HG03469 (cell line): ENCODE results near the gene TAF4.
"Not testable (repeated sequence)": the region's sequence is repeated elsewhere in the genome, so short reads cannot be mapped to it uniquely, and the experiment has no call there.

Experiments used
- ATAC-seq: cut with Tn5 transposase; IDR thresholded peaks from one replicate; pipeline ENCODE4 v1.9.1; 2021; ENCODE audit warnings: mild to moderate bottlenecking, moderate library complexity, moderate number of reproducible peaks; ENCODE audit not compliant: unreplicated experiment

TAF4 gene

DNA sequence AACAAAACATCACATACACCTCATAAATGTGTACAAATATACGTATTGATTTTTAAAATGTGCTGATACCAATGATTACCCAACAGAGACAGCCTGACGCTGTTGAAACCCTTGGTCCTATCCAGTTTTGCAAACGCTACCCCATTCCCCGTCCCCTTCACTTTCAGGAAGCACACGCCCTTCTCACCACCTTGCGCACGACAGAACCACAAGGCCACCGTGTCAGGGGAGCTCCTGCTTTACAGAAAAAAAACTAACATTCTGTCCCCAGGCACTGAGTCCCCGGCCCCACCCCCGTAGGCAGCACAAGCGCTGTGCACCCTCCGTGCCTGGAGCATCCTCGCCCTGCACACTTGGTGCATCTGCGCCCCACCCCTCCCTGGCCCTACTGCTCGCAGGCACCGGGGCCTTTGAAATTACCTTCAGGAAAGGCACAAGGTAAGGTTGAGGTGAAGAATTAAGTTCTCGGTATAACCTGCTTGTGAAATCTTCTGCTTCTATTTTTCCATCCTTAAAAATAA, 58.5 kb downstream of the TAF4 start:
- no peak for ATAC-seq

DNA sequence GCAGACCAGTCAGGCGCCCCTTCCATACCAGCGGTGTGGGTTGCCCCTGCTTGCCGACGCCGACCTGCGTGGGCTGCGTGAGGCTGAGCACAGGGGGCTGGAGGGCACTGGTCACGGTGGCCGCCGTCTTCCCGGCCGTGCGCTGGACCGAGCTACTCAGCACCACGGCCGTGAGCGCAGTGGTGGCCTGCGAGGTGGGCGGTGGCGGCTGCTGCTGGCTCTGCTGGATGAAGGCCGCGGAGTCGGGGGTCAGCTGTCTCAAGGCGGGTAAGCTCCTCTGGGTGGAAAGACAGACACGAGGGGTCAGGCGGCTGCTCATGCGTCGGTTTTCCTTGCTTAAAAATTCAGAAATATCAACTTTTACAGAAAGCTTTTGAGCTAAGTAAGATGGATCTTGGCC, 59.2 kb downstream of the TAF4 start:
- ATAC-seq, result no peak

DNA sequence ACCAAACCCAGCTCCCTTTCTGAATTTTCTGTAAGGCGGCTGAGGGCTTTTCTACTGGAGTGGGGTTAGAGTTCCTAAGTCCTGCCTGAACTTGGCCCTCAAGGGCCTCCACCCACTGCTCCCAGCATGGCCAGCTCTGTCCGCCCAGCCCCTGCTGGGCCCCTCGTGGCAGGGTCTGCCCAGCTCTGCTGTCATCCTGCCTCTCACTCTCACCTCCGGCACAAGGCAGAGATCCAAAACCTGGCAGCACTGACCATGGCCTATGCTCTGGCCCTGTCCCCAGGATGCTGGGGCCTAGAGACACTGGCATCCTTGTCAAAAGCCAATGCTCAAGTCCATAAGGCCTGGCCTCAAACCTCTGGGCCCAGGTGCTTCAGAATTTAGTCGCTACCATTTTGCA, 61.1 kb downstream of the TAF4 start:
- ATAC-seq, result no peak

DNA sequence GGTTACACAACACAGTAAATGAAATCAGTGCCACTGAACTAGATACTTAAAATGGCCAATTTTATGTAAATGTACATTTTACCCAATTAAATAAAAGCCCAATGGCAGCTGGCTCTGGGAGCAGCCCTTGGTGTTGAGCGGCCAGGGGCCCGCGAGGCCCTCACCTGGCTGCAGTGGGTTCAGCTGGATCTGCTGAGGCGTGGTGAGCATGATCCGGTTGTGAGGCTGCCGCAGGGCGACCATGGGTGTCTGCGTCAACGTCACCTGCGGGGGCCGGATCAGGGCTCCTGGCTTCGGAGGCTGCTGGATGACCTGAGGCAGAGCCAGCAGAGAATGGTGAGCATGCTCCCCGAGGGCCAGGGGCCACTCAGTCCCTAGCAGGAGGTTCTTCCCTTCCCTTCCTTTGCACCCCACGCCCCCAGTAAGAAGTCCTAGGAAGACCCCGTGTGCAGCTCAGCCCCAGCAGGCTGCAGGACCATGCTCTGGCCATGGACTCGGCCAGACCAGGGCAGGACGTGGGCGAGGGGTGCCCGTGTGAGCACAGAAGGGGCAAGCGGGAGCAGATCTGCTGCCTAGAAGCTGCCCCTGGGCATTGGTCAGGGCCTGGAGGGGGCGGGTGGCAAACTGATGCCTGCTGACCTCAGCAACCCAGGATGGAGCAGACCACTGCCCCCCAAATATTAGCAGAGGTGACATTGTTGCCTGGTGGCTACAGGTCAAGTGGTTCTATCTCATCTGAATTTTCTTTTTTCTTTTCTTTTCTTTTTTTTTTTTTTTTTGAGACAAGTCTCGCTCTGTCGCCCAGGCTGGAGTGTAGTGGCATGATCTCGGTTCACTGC, 61.9 kb downstream of the TAF4 start:
- ATAC-seq, result no peak

DNA sequence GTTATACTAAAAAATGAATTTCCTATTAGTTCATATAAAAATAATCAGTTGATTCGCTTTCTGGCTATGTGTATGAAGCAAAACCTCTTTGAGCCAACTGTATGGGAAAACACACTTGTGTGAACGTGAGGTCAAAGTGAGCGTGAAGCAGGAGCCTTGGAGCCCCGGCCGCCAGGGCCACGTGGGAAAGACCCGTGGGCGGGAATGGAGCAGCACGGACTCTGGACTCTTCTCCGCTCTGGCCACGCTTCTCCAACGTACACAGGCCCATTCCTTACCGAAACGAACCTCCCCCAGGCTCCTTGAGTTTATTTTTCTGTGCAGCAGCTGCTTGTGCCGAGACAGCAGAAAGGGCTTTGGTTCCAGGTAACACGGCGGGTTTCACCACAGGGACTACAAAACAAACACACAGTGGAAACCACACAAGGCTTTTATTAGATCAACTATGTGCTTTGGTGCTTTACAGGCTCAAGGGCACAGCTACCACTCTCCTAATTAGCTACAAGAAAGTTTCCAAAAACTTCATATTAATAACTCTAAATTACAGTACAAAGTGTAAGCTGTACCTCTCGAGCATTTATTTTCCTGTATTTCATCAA, 62.7 kb downstream of the TAF4 start:
- ATAC-seq, result no peak

DNA sequence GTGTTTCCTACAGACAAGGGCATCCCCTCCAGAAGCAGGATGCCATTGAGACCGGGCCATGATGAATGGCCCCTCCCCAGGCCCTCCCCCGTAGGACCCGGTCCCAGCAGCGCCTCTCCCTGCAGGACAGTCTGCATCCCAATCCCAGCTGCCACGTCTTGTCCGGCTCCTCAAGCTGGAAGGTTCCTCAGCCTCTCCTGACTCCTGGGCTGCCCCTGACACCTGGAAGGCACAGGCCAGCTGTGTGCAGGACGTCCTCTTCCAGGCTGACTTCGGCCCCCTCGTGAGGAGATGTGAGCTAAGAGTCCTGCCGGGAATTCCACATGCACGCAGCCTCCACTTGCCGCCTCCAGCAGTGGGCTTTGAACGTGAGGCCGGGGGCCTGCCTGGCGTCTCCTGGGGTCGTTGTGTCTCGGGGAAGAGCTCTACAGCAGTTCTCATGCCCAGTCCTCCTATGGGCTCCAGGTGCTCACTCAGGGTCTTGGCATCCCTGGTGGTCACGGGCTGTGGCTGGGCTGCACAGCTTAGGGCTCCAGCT, 64.4 kb downstream of the TAF4 start:
- ATAC-seq, result no peak

DNA sequence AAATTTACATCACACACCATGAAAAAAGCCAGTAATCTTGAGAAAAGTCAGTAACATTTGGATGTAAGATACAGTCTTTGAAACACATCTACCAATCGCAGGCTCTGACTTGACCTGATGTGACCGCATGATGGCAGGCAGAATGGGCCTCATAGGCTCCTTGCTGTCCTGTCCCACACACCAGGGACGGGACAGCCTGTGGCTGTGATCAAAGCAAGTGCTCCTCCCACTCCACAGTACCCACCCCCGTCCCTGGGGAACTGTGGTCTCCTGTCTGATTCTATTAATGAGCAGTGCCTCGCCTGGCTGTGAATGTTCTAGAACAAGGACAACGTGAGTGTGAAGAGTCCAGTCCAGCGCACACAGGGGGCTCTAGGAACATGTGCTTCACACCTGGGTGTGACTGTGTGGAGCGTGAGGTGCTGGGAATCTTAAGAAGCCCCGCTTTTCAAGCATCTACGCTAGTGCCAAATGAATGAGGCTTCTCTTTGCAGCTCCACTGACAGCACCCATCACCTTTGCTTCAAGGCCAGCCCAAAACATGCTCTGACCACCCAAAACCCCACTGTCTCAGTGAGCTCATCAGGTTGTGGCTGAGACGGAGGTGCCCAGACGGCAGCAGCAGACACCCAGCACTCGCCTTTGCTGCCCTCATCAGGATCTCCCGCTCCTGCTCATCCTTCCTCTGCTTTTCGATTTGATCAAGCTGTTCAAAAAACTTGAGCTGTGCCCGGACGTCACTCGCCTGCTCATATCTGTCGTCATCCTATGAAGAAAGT, 67.1 kb downstream of the TAF4 start:
- ATAC-seq, result no peak

DNA sequence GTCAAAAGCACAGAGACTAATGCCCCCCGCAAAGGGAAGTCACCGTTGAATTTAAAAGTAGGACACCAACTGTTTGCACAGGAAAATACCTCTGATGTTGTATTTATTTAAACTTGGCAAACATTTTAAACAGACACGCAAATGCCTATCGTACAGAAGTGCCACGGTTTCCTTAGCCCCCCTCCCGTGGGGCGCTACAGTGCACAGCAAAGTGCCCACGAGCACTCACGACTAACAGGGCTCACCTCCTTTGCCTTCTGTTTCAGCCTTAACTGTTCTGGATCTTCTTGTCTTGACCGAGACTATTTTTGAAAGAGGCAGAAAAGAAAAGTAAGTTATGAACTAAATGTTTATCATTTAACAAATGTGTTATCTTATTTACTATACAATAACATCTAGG, 67.8 kb downstream of the TAF4 start:
- no peak for ATAC-seq

DNA sequence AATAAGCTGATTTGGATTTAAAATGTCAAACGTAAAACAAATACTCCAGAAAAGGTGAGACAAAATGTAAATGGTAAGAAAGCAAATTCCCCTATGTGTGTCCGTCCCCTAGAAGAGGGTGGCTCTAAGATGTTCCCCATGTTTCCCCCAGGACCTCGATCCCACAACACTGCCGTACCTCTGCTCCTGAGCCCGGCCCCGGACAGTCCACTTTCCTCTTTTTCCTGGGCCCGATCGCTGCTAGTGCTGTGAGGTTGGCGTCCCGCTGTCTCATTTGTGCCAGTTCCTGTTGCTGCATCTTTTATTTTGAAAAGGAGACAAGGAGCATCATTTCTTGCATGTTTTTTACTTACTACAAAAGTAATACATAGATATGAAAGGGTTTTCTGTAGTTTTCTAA, 68.3 kb downstream of the TAF4 start:
- ATAC-seq, result no peak

DNA sequence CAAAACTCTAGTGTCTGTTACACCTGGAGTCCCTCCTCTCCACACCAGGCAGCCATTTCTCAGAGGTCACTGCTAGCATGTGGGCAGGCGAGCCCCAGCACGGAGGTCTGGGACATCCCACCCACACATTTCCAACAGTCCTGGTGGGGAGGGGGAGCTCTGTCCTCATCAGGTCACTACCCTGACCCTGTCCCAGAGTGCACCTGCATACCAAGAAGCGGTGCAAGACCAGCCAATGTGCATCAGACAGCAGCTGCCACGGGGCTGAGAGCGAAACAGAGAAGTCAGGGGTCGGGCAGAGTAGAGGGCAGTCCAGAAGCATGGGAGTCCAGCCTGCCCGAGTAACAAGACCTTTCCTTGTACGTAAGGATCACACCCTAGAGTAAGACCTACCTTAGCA, 71.1 kb downstream of the TAF4 start:
- no peak for ATAC-seq

DNA sequence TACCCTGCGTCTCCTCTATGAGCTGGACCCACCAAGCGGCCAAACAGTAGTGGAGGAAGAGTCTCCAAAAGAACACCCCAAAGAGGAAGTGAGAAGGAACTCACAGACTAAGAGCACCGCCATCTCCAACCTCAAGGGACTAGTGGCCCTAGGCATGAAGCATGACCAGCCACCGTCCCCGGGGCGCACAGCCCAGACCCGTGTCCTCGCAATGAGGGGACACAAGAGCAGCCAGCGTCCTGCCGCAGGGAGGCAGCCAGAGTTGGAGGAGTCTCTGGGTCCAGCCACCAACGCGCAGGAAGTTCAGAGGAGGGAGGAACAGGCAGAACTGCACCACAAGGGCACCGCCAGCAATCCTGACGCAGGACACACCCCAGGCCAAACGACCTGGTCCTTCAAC, 72.6 kb downstream of the TAF4 start:
- no peak for ATAC-seq

DNA sequence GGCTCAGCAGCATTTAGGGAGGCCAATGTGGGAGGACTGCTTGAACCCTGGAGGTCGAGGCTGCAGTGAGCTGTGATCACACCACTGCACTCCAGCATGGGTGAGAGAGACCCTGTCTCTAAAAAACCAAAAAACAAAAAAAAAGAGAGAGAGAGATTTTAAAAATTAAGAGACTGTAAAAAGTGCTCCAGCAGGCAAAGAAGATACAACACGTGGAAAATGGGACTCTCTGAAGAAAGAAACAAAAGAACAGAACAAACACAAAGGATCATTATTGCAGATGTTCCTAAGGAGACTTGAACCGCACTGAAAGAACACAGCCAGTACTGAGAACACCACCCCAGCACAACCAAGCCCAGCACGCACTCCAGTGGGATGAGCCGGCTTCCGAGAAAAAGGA, 74.2 kb downstream of the TAF4 start:
- no peak for ATAC-seq

DNA sequence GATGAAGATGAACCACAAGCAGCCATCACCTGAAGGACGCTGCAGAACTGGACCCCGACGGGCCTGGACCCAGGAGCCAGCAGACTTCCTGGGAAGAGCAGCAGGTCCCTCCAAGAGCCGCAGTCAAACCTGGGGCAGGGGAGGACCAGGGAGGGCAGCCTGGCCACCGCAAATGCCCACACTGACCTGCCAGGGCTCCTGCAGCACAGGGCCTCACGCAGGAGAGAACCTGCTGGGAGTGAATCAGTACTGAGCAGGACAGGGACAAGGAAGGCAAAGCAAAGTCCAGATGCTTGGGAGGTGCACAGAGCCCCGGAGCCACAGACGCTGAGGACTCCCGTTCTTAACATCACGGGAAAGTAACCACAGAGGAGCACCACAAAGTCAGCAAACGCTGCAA, 75.2 kb downstream of the TAF4 start:
- no peak for ATAC-seq

DNA sequence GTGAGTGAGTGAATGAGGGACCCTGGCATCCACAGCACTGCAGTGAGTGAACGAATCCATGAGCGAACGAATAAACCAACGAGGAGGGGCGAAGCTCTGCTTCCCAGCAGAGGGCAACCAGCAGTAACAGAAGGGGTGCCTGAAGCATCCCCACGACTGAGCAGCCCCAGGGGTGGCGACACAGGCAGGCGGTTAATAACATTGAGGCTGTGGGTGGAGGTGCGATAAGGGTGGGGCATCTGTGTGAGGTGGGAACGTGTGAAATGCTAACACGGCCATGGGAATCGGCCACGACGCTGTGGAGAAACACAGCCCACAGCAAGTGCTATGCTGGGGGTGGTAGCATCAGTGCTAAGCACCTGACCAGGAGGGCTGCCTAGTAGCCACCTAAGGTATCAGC, 75.9 kb downstream of the TAF4 start:
- ATAC-seq, result no peak

DNA sequence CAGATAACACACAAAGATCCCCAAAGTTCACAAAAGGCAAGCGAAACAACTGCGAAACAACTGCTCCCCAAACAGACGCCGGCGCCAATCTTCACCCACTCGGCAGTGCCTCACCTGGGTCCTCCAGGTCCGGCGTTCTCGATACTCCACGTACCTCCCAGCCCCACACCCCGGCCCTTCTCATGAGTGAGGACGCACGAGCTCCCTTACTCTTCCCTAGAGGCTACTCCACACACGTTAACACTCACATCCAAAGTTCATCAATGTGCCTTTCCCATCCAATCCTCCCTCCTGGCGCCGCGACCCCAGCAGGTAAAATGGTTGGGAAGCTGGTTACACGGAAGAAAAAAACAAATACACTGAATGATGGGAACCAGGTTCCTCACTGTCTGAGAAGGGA, 77.0 kb downstream of the TAF4 start:
- ATAC-seq, result no peak

DNA sequence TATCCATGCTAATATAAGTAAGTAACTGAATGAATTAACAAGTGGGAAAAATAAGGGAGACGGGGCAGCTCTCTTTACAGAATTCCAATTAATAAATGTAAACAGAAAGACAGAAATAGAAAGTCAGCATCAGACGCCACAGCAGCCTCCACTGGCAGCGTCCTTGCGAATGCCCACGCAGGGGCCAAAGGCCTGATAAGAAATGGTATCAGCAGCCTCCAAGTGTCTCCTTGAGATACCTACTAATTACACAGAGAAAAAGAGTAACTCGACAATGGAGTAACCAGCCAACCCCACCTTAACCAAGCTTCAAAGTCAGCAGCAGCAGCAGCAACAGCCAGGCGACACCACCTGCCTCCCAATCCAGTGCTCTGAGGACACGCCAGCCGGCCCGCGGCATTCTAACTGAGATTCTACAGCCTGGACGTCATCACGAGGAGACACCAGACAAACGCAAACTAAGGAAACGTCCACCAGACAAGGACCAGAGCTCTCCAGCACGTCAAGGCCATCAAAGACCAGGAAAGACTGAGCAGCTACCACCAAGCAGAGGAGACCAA, 78.8 kb downstream of the TAF4 start:
- ATAC-seq, result no peak

DNA sequence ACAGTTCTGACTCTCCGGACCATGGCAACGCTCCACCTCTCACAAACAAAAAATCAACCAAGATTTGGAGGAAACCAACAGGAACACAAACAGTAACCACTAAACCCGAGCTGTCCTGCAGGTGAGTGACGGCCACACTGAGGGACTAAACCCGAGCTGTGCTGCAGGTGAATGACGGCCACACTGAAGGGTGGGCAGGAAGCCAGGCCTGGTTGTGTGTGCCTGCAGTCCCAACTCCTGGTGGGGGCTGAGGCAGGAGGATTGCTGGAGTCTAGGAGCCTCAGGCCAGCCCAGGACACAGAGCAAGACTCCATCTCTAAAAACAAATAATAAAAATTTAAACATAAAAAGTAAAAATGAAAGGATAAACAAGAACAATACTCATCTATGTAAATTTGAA, 80.6 kb downstream of the TAF4 start:
- ATAC-seq, result no peak

DNA sequence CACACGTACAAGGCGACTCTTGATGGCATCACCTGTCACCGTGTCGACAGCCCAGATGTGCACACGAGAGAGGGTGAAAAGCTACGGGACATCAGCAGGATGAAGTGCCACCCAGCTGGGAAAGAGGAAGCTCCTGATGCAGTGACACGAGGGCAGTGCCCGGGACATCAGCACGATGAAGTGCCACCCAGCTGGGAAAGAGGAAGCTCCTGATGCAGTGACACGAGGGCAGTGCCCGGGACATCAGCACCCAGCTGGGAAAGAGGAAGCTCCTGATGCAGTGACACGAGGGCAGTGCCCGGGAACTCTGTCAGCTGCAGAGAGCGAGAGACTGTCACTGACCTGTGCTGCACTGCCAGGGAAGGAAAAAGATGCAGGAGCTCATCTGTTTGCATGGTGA, 81.2 kb downstream of the TAF4 start:
- not testable (repeated sequence) for ATAC-seq

DNA sequence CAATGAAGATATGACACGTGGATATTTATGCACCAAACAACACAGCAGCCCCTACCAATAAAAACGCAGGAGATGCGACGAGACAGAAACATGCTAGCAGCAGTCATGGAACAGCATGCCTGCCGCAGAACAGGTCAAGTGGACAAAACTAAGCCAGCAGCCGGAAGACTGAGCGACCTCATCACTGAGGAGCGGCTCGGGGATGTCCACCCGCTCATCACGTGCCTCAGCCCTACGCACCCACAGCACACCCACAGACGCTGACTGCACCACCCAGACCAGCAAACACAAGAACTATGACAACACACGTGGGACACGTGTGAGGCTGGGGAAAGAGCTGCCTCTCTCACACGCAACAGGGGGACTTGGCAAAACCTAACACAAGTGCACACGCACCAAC, 81.7 kb downstream of the TAF4 start:
- ATAC-seq, result no peak

DNA sequence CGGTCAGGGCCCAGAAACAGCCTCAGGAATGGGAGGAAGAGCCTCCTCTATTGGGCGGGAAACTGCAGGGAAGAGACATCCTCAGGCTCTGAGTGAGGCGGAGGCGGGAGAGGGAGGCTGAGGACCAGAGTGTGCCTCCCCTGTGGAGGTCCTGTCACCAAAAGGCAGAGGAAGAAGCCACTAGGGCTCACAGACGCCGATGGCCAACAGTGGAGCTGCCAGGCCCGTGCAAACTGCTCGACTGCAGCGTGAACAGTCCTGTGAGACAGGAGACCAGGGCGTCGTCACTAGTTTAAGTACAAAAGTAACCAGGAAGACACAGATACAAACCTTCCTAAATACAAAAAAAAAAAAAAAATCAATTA, 82.7 kb downstream of the TAF4 start:
- no peak for ATAC-seq
